Measurements from ENCODE around the gene AP1S2.

Gene AP1S2

DNA sequence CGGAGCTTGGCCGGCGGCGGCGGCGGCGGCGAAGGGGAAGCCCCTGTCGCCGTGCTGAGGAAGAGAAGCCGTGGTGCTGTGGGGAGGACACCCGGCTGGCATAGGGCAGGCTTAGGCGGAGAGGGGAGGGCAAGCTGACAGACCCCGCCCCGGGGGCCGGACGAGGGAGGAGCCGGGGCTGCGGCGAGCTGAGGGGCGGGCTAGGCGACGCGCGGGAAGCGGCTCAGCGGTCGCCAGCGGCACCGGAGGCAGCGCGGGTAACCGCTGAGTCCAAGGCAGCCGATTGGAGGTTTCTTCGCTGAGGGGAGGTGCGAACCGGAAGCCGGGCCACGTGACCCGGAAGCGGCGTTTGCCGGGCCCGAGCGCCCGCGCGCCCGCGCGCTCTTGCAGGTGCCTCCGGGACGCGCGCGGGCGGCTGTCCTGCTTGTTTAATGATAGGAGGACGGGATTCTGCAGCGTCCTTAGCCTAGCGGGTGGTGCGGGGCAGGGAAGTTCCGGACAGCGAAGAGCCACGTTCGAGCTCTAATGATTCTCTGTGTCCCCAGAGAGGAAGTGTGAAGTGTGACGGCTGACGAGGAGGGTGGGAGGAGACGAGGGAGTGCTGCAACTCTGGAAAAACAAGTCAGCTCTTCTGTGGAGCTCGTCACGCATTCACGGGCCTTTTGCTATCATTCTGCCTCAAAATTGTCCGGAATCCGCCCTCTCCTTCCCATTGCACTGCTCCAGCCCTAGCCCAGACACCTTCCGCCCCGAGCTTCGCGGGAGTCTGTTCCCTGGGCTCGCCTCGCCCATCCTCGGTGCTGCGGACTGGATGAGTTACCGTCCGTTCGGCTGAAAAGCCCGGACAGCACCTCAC is at the start of gene AP1S2:
TSS of gene AP1S2 (minus strand) at position 102 of the 856 bp plus-strand sequence. CDS start 2,289 bp downstream, outside the sequence.
- Histone ChIP-seq H3K4me1 (ENCODE audit: insufficient read depth, poor library complexity, severe bottlenecking) (no peaks in the 10 kb centered on the region), H3K36me3 (ENCODE audit: low read depth) (no peaks in the 10 kb centered on the region), H3K4me3 (ENCODE audit: severe bottlenecking) (peak within 1 kb of the TSS; percentile 47), H3K27ac (ENCODE audit: poor library complexity, severe bottlenecking) (peak within 1 kb of the TSS; percentile 41), H3K9me3 (ENCODE audit: severe bottlenecking) (no peaks in the 10 kb centered on the region), H3K27me3 (ENCODE audit: insufficient read depth, poor library complexity, severe bottlenecking) (no peaks in the 10 kb centered on the region)
- ATAC-seq (ENCODE audit: low read depth) (peak; percentile 97), DNase-seq (ENCODE audit: low spot score) (peak; percentile 80)
- TF ChIP-seq, protein P1, sequence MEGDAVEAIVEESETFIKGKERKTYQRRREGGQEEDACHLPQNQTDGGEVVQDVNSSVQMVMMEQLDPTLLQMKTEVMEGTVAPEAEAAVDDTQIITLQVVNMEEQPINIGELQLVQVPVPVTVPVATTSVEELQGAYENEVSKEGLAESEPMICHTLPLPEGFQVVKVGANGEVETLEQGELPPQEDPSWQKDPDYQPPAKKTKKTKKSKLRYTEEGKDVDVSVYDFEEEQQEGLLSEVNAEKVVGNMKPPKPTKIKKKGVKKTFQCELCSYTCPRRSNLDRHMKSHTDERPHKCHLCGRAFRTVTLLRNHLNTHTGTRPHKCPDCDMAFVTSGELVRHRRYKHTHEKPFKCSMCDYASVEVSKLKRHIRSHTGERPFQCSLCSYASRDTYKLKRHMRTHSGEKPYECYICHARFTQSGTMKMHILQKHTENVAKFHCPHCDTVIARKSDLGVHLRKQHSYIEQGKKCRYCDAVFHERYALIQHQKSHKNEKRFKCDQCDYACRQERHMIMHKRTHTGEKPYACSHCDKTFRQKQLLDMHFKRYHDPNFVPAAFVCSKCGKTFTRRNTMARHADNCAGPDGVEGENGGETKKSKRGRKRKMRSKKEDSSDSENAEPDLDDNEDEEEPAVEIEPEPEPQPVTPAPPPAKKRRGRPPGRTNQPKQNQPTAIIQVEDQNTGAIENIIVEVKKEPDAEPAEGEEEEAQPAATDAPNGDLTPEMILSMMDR (IDR thresholded peaks at IDR 0.05; ENCODE audit: poor library complexity, severe bottlenecking), result no peak

DNA sequence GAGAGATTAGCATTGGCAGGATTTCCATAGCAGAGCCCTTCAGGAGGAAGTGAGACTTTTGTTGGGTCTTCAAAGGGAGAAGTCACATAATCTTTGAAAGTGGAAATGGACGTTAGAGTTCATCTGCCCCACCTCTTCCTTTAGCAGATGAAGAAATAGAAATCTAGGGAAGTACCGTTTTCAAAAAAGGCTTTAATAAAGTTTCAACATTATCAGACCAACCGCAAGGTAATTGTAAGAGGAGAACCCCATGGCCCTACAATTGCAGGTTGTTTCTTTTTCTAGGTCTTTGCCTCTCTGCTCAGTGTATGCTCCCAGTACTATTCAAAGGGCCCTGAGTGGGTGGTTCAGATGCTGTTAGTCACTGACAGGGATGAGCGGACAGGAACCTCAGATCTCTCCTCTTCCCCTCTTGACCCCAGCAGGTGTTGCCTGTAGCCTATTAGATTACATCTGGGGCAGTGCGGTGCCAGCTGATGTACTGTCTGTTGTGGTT is 48.6 kb upstream of the AP1S2 start:
- Histone ChIP-seq H3K36me3 (ENCODE audit: low read depth) (no peaks in the 10 kb centered on the region), H3K27ac (ENCODE audit: poor library complexity, severe bottlenecking) (no peak overlapping the region), H3K4me1 (ENCODE audit: insufficient read depth, poor library complexity, severe bottlenecking) (no peaks in the 10 kb centered on the region), H3K9me3 (ENCODE audit: severe bottlenecking) (no peaks in the 10 kb centered on the region), H3K27me3 (ENCODE audit: insufficient read depth, poor library complexity, severe bottlenecking) (no peaks in the 10 kb centered on the region), H3K4me3 (ENCODE audit: severe bottlenecking) (no peak overlapping the region)
- ATAC-seq (ENCODE audit: low read depth) (no peak), DNase-seq (ENCODE audit: low spot score) (no peak)
- TF ChIP-seq, protein P1 (IDR thresholded peaks at IDR 0.05; ENCODE audit: poor library complexity, severe bottlenecking), result no peak

DNA sequence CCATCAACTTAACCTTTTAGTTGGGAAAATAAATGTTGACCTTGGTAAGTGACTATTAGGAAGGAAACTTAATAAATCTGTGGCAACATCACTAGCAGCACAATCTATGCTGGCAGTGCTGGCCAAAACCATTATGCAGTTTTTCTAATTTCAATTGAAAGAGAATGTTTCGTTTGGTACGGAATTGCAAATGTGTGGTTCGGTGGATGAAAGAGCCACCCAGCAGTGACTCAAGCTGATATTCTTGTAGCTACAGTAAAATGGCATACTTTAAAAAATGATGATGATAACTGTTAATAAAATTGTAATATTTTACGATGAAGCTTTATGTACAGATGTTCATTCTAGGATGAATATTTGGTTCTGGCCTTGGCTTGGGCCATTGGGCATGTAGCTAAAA is 40.7 kb upstream of the AP1S2 start:
- H3K4me3 ChIP-seq (ENCODE audit: severe bottlenecking), result no peak overlapping the region
- TF ChIP-seq, protein P1 (IDR thresholded peaks at IDR 0.05; ENCODE audit: poor library complexity, severe bottlenecking), result no peak
- H3K9me3 ChIP-seq (ENCODE audit: severe bottlenecking), result no peaks in the 10 kb centered on the region
- no peaks in the 10 kb centered on the region for H3K36me3 ChIP-seq (ENCODE audit: low read depth)
- no peak for ATAC-seq (ENCODE audit: low read depth)
- H3K27ac ChIP-seq (ENCODE audit: poor library complexity, severe bottlenecking), result no peak overlapping the region
- no peaks in the 10 kb centered on the region for H3K4me1 ChIP-seq (ENCODE audit: insufficient read depth, poor library complexity, severe bottlenecking)
- no peak for DNase-seq (ENCODE audit: low spot score)
- no peaks in the 10 kb centered on the region for H3K27me3 ChIP-seq (ENCODE audit: insufficient read depth, poor library complexity, severe bottlenecking)

DNA sequence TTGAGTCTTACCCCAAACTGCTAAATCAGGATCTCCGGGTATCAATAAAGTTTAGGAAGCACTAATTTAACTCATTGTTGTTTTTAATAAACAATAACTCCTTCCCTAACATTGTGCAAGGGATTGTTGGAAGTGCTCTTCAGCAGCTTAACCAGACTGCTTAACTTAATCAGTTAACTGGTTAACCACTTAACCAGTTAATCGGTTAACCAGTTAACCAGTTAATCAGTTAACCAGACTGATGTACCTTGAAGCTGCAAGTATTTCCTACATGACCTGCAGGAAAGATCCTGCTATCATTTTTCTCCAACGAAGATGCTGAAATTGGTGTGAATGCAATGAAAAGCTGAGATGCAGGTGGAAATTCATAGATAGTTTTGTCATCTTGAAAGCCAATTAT is 40.1 kb upstream of the AP1S2 start:
- DNase-seq (ENCODE audit: low spot score) (no peak), ATAC-seq (ENCODE audit: low read depth) (no peak)
- no peaks in the 10 kb centered on the region for H3K36me3 ChIP-seq (ENCODE audit: low read depth)
- no peaks in the 10 kb centered on the region for H3K9me3 ChIP-seq (ENCODE audit: severe bottlenecking)
- no peaks in the 10 kb centered on the region for H3K27me3 ChIP-seq (ENCODE audit: insufficient read depth, poor library complexity, severe bottlenecking)
- no peak overlapping the region for H3K4me3 ChIP-seq (ENCODE audit: severe bottlenecking)
- H3K27ac ChIP-seq (ENCODE audit: poor library complexity, severe bottlenecking), result no peak overlapping the region
- H3K4me1 ChIP-seq (ENCODE audit: insufficient read depth, poor library complexity, severe bottlenecking), result no peaks in the 10 kb centered on the region
- TF ChIP-seq, protein P1 (IDR thresholded peaks at IDR 0.05; ENCODE audit: poor library complexity, severe bottlenecking), result no peak

DNA sequence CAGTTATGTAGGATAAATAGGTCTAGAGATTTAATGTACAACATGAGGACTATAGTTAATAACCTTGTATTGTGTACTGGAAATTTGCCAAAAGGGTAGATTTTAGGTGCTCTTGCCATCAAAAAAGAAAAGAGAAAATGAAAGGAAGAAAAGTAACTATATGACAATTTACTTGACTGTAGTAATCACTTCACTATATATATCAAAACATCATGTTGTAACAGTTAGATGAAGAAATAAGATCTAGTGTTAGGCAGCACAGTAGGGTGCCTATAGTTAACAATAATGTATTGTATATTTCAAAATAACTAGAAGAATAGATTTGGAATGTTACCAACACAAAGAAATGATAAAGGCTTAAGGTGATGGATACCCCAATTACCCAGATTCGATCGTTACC is 35.9 kb upstream of the AP1S2 start:
- ATAC-seq (ENCODE audit: low read depth), result no peak

More for the DNA sequence above, 35.9 kb upstream of the AP1S2 start:
- Histone ChIP-seq H3K4me3 (ENCODE audit: severe bottlenecking) (no peak overlapping the region), H3K9me3 (ENCODE audit: severe bottlenecking) (no peaks in the 10 kb centered on the region), H3K27me3 (ENCODE audit: insufficient read depth, poor library complexity, severe bottlenecking) (no peaks in the 10 kb centered on the region), H3K27ac (ENCODE audit: poor library complexity, severe bottlenecking) (no peak overlapping the region), H3K36me3 (ENCODE audit: low read depth) (no peaks in the 10 kb centered on the region), H3K4me1 (ENCODE audit: insufficient read depth, poor library complexity, severe bottlenecking) (no peaks in the 10 kb centered on the region)
- DNase-seq (ENCODE audit: low spot score), result no peak
- TF ChIP-seq, protein P1 (IDR thresholded peaks at IDR 0.05; ENCODE audit: poor library complexity, severe bottlenecking), result no peak
